IPS DF 4.7 (cell line): Measurements from ENCODE around the gene DNAJC25.
"Not testable (repeated sequence)": the region's sequence is repeated elsewhere in the genome, so short reads cannot be mapped to it uniquely, and the experiment has no call there.

Experiments
- DNase-seq: peaks from one replicate; pipeline ENCODE4 v3.0.0-alpha.2; 2013; ENCODE audit warnings: low spot score; ENCODE audit errors: extremely low read depth

The DNAJC25 gene

GRCh38 chr9:111663301-111663823 lies 32.2 kb downstream of the DNAJC25 start:
- DNase-seq, result peak; percentile 28

GRCh38 chr9:111668026-111668573 lies 37.0 kb downstream of the DNAJC25 start:
- DNase-seq, result no peak

GRCh38 chr9:111668601-111669000 lies 37.5 kb downstream of the DNAJC25 start:
- DNase-seq, result not testable (repeated sequence)

- no peak for DNase-seq
These were observed 43.2 kb downstream of the DNAJC25 start for GRCh38 chr9:111674319-111674718.

GRCh38 chr9:111676116-111676515 lies 45.0 kb downstream of the DNAJC25 start:
- DNase-seq, result no peak

- no peak for DNase-seq
These were observed 47.2 kb downstream of the DNAJC25 start for GRCh38 chr9:111678293-111678692.

- no peak for DNase-seq
These were observed 48.1 kb downstream of the DNAJC25 start for GRCh38 chr9:111679199-111679598.

- DNase-seq, result no peak
These were observed 52.3 kb downstream of the DNAJC25 start for GRCh38 chr9:111683392-111683791.

GRCh38 chr9:111691672-111692329 lies 60.7 kb downstream of the DNAJC25 start:
- DNase-seq, result no peak

- no peak for DNase-seq
These were observed 65.7 kb downstream of the DNAJC25 start for GRCh38 chr9:111696796-111697195.

- no peak for DNase-seq
These were observed 69.6 kb downstream of the DNAJC25 start for GRCh38 chr9:111700776-111701175.
